Upper lobe of left lung (tissue), 4 donors: Measurements from ENCODE around the gene ACAA1.

Experiments
- POLR2A ChIP-seq, 4 donors: fragments of 450-650 bp; IDR thresholded peaks; one replicate each; pipeline ENCODE4 v1.5.1; 2016 to 2017; ENCODE audit warnings: antibody characterized with exemption in 4 of 4, mild to moderate bottlenecking in 2 of 4
- TF ChIP-seq, protein P1 (sequence below), 6 experiments: fragments of 450-650 bp in 4 of 6; fragments of 200-600 bp in 2 of 6; sonication (generic) in 2 of 6; IDR thresholded peaks; one replicate each; pipeline ENCODE4 v1.5.1; 2016 to 2019; ENCODE audit warnings: antibody characterized with exemption in 6 of 6

DNA sequence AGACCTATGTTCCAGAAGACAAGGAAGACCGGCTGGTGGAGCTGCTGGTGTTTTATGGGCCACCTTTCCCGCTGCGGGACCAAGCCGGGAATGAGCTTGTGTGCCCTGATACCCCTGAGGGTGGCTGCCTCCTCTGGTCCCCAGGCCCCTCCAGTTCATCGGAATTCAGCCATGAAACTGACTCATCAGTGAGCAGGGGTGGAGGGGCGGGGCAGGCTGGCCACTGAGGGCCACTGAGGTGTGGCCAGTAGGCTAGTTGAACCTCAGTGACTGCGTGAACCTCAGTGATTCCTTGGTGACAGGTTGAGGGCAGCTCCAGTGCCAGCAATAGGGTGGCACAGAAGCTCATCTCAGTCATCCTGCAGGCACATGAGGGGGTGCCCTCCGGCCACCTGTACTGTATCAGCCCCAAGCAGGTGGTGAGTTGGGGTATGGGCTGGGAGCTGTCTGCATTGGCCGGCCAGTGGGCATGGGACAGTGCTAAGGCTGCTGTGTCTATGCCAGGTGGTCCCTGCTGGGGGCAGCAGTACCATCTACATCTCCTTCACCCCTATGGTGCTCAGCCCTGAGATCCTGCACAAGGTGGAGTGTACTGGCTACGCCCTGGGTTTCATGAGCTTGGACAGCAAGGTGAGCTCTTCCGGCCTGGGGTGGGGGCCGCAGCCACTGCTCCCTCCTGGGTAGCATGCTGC, 20.3 kb downstream of the ACAA1 start:
- TF ChIP-seq POLR2A (IDR thresholded peaks at IDR 0.05): no peak
- TF ChIP-seq, protein P1, sequence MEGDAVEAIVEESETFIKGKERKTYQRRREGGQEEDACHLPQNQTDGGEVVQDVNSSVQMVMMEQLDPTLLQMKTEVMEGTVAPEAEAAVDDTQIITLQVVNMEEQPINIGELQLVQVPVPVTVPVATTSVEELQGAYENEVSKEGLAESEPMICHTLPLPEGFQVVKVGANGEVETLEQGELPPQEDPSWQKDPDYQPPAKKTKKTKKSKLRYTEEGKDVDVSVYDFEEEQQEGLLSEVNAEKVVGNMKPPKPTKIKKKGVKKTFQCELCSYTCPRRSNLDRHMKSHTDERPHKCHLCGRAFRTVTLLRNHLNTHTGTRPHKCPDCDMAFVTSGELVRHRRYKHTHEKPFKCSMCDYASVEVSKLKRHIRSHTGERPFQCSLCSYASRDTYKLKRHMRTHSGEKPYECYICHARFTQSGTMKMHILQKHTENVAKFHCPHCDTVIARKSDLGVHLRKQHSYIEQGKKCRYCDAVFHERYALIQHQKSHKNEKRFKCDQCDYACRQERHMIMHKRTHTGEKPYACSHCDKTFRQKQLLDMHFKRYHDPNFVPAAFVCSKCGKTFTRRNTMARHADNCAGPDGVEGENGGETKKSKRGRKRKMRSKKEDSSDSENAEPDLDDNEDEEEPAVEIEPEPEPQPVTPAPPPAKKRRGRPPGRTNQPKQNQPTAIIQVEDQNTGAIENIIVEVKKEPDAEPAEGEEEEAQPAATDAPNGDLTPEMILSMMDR (IDR thresholded peaks at IDR 0.05): no peak
